Effector CD8-positive, alpha-beta T cell (primary cell): ENCODE results near the gene TRIM66.
A peak's percentile ranks its signal among the peaks of the same experiment; 100 is the strongest.

Experiments used
- DNase-seq: peaks from one replicate; lab custom pipeline; 2025; lab: John Stamatoyannopoulos, UW
- total RNA-seq, 4 experiments: gene quantifications; one replicate each; lab custom pipeline; 2026; lab: John Stamatoyannopoulos, UW

Gene TRIM66, protein sequence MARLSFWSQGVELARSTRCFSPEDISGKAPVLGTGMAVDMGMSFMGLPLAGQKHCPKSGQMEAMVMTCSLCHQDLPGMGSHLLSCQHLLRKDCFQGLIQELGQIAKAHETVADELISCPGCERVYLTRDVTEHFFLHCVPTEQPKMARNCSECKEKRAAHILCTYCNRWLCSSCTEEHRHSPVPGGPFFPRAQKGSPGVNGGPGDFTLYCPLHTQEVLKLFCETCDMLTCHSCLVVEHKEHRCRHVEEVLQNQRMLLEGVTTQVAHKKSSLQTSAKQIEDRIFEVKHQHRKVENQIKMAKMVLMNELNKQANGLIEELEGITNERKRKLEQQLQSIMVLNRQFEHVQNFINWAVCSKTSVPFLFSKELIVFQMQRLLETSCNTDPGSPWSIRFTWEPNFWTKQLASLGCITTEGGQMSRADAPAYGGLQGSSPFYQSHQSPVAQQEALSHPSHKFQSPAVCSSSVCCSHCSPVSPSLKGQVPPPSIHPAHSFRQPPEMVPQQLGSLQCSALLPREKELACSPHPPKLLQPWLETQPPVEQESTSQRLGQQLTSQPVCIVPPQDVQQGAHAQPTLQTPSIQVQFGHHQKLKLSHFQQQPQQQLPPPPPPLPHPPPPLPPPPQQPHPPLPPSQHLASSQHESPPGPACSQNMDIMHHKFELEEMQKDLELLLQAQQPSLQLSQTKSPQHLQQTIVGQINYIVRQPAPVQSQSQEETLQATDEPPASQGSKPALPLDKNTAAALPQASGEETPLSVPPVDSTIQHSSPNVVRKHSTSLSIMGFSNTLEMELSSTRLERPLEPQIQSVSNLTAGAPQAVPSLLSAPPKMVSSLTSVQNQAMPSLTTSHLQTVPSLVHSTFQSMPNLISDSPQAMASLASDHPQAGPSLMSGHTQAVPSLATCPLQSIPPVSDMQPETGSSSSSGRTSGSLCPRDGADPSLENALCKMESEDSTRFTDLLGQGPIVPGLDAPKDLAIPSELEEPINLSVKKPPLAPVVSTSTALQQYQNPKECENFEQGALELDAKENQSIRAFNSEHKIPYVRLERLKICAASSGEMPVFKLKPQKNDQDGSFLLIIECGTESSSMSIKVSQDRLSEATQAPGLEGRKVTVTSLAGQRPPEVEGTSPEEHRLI (N-terminal part only)
- 20.6 to 38.2 (median 30.6) reads per million in 4 experiments for total RNA-seq

- peak; percentile 99 for DNase-seq
Observed at GRCh38 chr11:8682303-8683114, at the start of gene TRIM66, which contains the start of gene RPL27A. TRIM66 (minus strand) TSS chr11:8682665; CDS start chr11:8672274, 10,391 bp downstream. RPL27A (plus strand) TSS chr11:8682792; CDS start chr11:8682814, 22 bp downstream.

GRCh38 chr11:8731647-8732323, 49.3 kb upstream of the TRIM66 start:
- no peak for DNase-seq

DNA sequence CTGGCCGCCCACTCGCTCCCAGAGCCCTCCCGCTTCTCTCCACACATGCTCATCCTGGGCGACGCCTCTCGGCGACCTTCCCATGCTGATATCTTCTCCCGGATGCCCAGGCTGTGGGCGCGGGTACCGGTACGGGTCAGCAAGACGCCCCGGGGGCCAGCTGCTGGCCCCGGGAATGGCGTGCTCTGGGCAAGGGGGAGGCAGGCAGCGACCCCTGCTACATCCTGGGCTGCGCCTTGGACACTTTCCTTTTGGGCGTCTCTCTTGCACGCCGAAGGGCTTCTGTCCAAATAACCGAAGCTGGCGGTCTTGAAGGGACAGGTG, 48.2 kb upstream of the TRIM66 start:
- no peak for DNase-seq

DNA sequence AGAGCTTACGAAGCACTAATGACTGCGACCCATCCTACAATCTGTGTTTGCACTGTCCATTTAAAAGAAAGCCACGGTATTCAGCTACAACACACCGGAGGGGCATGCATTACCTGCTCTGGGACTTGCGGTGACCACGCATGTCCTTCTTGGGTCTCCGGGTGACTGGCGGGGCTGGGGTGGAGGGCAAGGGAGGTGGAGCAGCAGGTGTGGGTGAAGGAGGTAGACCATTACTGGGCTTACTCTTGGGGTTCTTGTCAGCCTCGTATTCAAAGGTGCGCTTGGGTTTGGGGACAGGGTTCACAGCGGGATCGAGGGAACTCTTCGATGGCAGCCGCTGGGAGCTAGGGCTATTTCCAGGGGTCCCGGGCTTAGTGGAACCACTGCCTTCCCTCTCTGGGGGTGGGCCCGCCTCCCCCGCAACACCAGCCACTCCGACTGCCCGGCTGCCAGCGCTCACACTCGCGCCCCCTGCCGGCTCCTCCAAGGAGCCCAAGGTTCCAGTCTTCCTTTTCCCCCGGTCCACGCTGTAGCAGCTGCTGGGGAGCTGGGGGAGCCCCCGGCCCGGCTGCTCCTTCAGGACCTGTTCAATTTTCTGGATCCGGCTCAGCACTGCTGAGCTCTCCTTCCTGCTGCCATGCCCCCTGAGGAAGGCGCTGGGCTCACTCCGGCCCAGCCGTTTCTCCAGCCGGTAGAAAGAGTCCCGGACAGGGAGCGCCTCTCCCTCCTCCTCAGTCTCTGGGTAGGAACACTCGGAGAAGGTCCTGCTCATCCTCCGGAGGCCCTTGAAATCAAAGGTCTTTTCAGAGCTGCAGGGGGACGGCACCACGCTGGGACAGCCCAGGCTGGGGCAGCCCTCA, 47.6 kb upstream of the TRIM66 start:
- DNase-seq = no peak

DNA sequence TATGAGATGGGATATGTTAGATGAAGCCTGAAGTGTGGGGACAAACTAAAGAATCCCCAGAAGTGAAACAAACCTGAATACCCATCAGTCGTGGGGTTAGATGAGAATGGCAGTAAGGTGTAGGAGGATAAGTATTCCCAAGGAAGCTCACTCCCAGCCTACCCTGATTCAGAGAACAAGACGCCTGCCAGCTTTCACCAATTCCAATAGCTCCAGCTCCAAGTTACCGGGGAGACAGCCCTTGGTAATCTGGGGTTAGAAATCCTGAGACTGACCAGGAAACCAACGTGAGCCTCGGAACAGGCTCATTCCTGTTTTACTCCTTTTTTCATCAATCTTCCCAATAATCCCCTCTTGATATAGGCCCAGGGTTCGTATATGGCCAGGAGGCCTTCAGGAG, 46.6 kb upstream of the TRIM66 start:
- DNase-seq = no peak

- DNase-seq = no peak
Observed at GRCh38 chr11:8728563-8728962, 46.1 kb upstream of the TRIM66 start.

DNA sequence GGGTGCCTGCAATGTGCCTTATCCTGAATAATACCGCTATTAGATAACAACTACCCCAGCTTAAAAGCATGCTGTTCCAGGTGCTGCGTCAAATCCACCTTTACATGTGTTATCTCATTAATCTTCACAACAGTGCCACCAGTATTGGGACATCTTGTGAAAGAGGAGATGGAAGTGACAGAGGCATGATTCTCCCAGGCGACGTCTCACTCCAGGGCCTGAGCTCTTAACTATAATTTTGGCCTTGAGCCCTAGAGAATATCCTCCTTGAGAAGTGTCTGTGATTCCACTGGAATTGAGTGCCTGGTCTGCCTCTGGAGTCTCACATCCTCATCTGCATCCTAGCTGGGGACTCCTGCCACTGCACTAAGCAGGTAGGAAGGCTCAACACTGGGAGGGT, 43.9 kb upstream of the TRIM66 start:
- no peak for DNase-seq

- no peak for DNase-seq
Observed at GRCh38 chr11:8724682-8725081, 42.2 kb upstream of the TRIM66 start.

DNA sequence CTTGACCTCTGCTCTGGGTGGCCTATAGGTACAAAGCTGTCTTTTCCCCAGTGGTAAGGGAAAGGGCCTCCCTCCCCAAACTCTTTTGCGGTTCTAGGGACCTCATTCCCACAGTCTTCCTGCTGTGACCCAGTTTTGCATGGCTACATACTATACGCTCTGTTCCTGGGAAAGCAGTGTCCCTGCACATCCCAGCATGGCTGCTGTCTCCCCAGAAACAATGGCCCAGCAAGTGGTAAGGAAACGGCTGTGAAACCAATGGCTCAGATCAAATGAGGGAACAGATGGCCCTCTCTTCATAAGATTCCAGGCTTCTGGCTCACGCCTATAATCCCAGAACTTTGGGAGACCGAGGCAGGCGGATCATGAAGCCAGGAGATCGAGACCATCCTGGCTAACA, 41.2 kb upstream of the TRIM66 start:
- no peak for DNase-seq

GRCh38 chr11:8722809-8723208, 40.3 kb upstream of the TRIM66 start:
- DNase-seq = no peak

- DNase-seq = no peak
Observed at GRCh38 chr11:8721609-8722500, 39.4 kb upstream of the TRIM66 start.

DNA sequence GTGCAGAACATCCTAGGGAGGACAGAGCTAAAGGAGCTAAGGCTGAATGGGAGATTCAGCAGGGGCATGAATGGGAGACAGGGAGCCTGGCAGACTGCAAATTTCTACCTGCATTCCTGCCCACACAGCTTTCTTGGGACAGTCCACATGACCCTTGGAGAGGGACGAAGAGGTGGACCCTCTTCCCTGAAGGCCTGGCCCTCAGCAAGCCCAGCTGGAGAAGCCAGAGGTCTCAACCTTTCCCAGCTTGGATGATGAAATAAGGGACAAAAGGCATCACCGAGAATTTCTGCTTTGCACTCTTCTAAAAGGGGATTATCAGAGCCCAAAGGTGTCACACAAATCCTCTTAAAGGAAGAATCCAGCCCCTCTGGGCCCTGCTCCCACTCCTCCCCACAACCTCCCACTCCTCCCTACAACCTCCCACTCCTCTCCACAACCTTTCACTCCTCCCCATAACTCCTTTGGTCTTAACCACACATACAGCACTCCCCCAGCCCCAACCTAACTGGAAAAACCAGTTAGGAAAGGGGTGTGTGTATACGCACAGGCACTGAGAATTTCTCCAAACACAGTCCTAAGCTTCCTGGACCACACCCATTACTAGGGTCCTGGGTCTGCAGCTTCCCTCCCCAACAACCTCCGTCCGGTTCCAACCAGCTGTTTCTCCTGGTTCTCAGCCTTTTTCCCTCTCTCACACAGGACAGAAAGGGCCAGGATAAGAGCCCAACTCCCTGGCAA, 38.6 kb upstream of the TRIM66 start:
- no peak for DNase-seq

- no peak for DNase-seq
Observed at GRCh38 chr11:8720352-8720751, 37.9 kb upstream of the TRIM66 start.

DNA sequence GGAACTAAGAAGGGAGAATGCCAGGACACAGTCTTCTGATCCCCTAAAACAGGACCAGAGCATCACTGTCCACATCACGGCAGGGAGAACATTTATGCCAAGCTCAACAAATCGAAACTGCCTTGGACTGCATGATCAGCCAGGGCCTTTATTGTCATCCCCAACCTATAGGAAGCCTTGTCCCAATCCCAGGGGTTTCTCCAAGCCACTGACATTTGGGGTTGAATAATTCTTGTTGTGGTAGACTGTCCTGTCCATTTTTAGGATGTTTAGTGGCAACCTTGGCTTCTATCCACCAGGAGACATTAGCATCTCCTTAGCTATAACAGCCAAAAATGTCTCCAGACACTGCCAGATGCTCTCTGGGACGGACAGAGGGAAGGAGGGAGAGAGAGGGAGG, 37.3 kb upstream of the TRIM66 start:
- DNase-seq = no peak

- DNase-seq = no peak
Observed at GRCh38 chr11:8719211-8719649, 36.8 kb upstream of the TRIM66 start.

GRCh38 chr11:8717876-8718753, 35.6 kb upstream of the TRIM66 start:
- no peak for DNase-seq

DNA sequence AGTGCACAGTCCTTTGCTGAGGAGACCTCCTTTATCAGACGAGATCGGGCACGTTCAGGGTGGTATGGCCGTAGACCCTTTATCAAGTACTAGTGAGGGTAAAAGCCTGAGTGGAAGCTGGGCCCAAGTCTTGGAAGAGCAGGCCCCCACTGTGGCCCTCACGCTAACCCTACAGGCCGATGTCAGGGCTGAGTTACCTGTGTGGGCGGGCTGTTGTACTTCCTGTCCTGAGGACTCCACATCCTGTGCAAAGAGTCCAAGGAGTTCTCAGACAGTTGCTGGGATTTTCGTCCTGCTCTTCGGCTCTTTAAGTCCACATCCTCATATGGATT, 35.0 kb upstream of the TRIM66 start:
- DNase-seq = no peak
